ENCODE measurements around the gene FUCA1. TPM values are rescaled to one million over a fixed set of nuclear protein-coding genes. Genes with fewer than 3 reads are reported as not detected.

The FUCA1 gene
- polyA plus RNA-seq, 1 donor from 2014 or later: 38.5 TPM

DNA sequence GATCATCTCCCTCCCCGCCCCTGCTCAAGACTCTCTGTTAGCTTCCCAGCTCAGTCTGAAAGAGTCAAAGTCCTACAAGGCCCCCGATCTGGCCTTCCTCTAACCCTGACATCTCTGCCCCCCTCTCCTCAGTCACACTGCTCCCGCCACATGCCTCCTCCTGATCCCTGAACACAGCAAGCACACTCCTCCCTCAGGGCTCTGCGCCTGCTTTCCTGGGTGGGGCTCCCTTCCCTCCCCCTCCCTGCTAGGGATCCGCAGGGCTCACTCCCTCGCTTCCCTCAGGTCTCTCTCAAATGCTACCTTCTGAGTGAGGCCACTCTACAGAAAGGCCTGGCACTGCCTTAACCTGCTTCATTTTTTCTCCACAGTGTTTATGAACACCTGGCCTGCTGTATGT is 61.8 kb downstream of the FUCA1 start:
- no peaks in the 10 kb centered on the region for H4K20me1 ChIP-seq (ENCODE audit: insufficient read depth)
- no peak overlapping the region for H3K4me2 ChIP-seq (ENCODE audit: low read length)
- no peaks in the 10 kb centered on the region for H3K9me2 ChIP-seq (ENCODE audit: insufficient read depth, low read length)
- TF ChIP-seq SMC3 (conservative IDR thresholded peaks at IDR 0.05; ENCODE audit: poor library complexity) (no peak), RAD21 (conservative IDR thresholded peaks at IDR 0.05) (no peak), EZH2 (IDR thresholded peaks at IDR 0.05; ENCODE audit: borderline replicate concordance, insufficient read depth, low read length, poor library complexity, severe bottlenecking) (no peak), POLR2AphosphoS5 (IDR thresholded peaks at IDR 0.05) (no peak), MXI1 (conservative IDR thresholded peaks at IDR 0.05; ENCODE audit: poor library complexity, severe bottlenecking) (no peak), EP300 (conservative IDR thresholded peaks at IDR 0.05; ENCODE audit: poor library complexity, severe bottlenecking) (no peak)
- TF ChIP-seq, protein P1, sequence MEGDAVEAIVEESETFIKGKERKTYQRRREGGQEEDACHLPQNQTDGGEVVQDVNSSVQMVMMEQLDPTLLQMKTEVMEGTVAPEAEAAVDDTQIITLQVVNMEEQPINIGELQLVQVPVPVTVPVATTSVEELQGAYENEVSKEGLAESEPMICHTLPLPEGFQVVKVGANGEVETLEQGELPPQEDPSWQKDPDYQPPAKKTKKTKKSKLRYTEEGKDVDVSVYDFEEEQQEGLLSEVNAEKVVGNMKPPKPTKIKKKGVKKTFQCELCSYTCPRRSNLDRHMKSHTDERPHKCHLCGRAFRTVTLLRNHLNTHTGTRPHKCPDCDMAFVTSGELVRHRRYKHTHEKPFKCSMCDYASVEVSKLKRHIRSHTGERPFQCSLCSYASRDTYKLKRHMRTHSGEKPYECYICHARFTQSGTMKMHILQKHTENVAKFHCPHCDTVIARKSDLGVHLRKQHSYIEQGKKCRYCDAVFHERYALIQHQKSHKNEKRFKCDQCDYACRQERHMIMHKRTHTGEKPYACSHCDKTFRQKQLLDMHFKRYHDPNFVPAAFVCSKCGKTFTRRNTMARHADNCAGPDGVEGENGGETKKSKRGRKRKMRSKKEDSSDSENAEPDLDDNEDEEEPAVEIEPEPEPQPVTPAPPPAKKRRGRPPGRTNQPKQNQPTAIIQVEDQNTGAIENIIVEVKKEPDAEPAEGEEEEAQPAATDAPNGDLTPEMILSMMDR (IDR thresholded peaks at IDR 0.05; ENCODE audit: poor library complexity, severe bottlenecking): no peak
- TF ChIP-seq, protein P2, sequence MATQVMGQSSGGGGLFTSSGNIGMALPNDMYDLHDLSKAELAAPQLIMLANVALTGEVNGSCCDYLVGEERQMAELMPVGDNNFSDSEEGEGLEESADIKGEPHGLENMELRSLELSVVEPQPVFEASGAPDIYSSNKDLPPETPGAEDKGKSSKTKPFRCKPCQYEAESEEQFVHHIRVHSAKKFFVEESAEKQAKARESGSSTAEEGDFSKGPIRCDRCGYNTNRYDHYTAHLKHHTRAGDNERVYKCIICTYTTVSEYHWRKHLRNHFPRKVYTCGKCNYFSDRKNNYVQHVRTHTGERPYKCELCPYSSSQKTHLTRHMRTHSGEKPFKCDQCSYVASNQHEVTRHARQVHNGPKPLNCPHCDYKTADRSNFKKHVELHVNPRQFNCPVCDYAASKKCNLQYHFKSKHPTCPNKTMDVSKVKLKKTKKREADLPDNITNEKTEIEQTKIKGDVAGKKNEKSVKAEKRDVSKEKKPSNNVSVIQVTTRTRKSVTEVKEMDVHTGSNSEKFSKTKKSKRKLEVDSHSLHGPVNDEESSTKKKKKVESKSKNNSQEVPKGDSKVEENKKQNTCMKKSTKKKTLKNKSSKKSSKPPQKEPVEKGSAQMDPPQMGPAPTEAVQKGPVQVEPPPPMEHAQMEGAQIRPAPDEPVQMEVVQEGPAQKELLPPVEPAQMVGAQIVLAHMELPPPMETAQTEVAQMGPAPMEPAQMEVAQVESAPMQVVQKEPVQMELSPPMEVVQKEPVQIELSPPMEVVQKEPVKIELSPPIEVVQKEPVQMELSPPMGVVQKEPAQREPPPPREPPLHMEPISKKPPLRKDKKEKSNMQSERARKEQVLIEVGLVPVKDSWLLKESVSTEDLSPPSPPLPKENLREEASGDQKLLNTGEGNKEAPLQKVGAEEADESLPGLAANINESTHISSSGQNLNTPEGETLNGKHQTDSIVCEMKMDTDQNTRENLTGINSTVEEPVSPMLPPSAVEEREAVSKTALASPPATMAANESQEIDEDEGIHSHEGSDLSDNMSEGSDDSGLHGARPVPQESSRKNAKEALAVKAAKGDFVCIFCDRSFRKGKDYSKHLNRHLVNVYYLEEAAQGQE (IDR thresholded peaks at IDR 0.05; ENCODE audit: borderline replicate concordance): no peak
- H3K9me3 ChIP-seq (ENCODE audit: low read length): no peaks in the 10 kb centered on the region
- H3K79me2 ChIP-seq (replicated peaks; ENCODE audit: insufficient read depth, low read length): no peaks in the 10 kb centered on the region
- H3K9ac ChIP-seq (ENCODE audit: low read length): no peak overlapping the region
- H3F3A ChIP-seq (ENCODE audit: insufficient read depth, low read length, poor library complexity, severe bottlenecking): no peaks in the 10 kb centered on the region
- H3K27ac ChIP-seq (ENCODE audit: low read length): no peak overlapping the region
- H2AFZ ChIP-seq (ENCODE audit: low read depth, low read length): no peak overlapping the region
- H3K27me3 ChIP-seq (ENCODE audit: insufficient read depth, low read depth, low read length): no peaks in the 10 kb centered on the region
- no peaks in the 10 kb centered on the region for H3K36me3 ChIP-seq (ENCODE audit: insufficient read depth, low read length)
- no peak overlapping the region for H3K4me3 ChIP-seq (ENCODE audit: low read length)

DNA sequence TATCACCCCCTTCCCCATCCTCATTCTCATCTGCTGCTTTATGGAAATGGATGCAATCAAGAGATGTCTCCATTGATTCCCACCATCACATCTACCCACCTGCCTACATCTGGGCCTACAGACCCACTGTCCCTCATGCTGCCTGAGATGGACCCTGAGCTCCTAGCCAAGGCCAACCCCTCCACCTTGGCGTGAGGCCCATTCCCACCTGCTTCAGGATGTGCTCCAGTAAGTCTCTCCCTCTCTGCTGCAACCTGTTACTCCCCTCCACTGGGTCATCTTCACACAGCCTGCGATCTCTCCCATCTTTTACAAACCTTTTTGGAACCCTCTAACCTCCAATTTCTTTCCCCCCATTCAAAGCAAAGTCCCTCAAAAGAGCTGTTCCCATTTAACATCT is 63.1 kb downstream of the FUCA1 start:
- no peaks in the 10 kb centered on the region for H3F3A ChIP-seq (ENCODE audit: insufficient read depth, low read length, poor library complexity, severe bottlenecking)
- H3K36me3 ChIP-seq (ENCODE audit: insufficient read depth, low read length): no peaks in the 10 kb centered on the region
- H3K79me2 ChIP-seq (replicated peaks; ENCODE audit: insufficient read depth, low read length): no peaks in the 10 kb centered on the region
- no peaks in the 10 kb centered on the region for H3K9me2 ChIP-seq (ENCODE audit: insufficient read depth, low read length)
- no peak overlapping the region for H3K27ac ChIP-seq (ENCODE audit: low read length)
- no peak overlapping the region for H3K4me3 ChIP-seq (ENCODE audit: low read length)
- no peak overlapping the region for H3K4me2 ChIP-seq (ENCODE audit: low read length)
- H3K9me3 ChIP-seq (ENCODE audit: low read length): no peaks in the 10 kb centered on the region
- H3K27me3 ChIP-seq (ENCODE audit: insufficient read depth, low read depth, low read length): no peaks in the 10 kb centered on the region
- H4K20me1 ChIP-seq (ENCODE audit: insufficient read depth): no peaks in the 10 kb centered on the region
- TF ChIP-seq MXI1 (conservative IDR thresholded peaks at IDR 0.05; ENCODE audit: poor library complexity, severe bottlenecking) (no peak), POLR2AphosphoS5 (IDR thresholded peaks at IDR 0.05) (no peak), EZH2 (IDR thresholded peaks at IDR 0.05; ENCODE audit: borderline replicate concordance, insufficient read depth, low read length, poor library complexity, severe bottlenecking) (no peak), TAF1 (IDR thresholded peaks at IDR 0.05; ENCODE audit: low read depth) (no peak), SMC3 (conservative IDR thresholded peaks at IDR 0.05; ENCODE audit: poor library complexity) (no peak), EP300 (conservative IDR thresholded peaks at IDR 0.05; ENCODE audit: poor library complexity, severe bottlenecking) (no peak), RAD21 (conservative IDR thresholded peaks at IDR 0.05) (no peak)
- TF ChIP-seq, protein P2 (IDR thresholded peaks at IDR 0.05; ENCODE audit: borderline replicate concordance): no peak
- TF ChIP-seq, protein P1 (IDR thresholded peaks at IDR 0.05; ENCODE audit: poor library complexity, severe bottlenecking): no peak
- H2AFZ ChIP-seq (ENCODE audit: low read depth, low read length): no peak overlapping the region
- no peak overlapping the region for H3K9ac ChIP-seq (ENCODE audit: low read length)
